ENCODE measurements around the gene ATG13. TPM values are rescaled to one million over a fixed set of nuclear protein-coding genes. Genes with fewer than 3 reads are reported as not detected.

ATG13 gene
- total RNA-seq, 6 experiments from 2014 or later: 34.5 to 60.9 (median 41.1) TPM

DNA sequence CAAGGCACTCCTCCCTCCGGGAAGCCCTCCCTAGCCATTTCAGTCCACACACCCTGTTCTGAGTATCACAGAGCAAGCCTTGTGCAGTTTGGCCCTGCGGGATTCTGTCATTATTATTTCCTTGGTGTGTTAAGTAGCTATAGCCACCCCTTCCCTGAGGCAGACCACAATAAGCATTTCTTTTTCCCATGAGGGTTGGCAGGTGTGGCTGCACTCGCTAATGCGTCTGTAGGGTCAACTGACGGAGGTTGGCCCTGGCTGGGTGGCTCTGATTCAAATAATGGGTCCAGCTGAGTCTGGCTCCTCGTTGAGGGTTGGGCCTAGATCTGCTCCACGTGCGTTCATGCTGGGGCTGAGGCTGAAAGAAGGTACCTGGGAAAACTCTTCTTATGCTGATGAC is 106.7 kb downstream of the ATG13 start:
- ATAC-seq: peak in 3 of 4 donors; percentile 2 to 28 (median 7)
- 56% methylated on average over 4 of the region's 8 CpGs for WGBS (ENCODE audit: insufficient coverage, low coverage, low lambda C conversion rate, missing lambda C conversion rate)
- intact Hi-C loops (cut with DNase I): no loop called here

More for the DNA sequence above, 106.7 kb downstream of the ATG13 start:
- peak in 1 of 3 donors; percentile 55 for DNase-seq
- Histone ChIP-seq H3K9me3 (no peaks in the 10 kb centered on the region), H3K27me3 (no peaks in the 10 kb centered on the region), H3K27ac (no peak overlapping the region), H3K4me3 (peak overlapping the region in 1 of 3 donors; percentile 1), H3K4me1 (peaks cover 0 to 52% (median 13%) of the 10 kb centered on the region in 4 donors), H3K36me3 (peaks cover 0 to 68% (median 39%) of the 10 kb centered on the region in 4 donors)
- TF ChIP-seq, protein P1, sequence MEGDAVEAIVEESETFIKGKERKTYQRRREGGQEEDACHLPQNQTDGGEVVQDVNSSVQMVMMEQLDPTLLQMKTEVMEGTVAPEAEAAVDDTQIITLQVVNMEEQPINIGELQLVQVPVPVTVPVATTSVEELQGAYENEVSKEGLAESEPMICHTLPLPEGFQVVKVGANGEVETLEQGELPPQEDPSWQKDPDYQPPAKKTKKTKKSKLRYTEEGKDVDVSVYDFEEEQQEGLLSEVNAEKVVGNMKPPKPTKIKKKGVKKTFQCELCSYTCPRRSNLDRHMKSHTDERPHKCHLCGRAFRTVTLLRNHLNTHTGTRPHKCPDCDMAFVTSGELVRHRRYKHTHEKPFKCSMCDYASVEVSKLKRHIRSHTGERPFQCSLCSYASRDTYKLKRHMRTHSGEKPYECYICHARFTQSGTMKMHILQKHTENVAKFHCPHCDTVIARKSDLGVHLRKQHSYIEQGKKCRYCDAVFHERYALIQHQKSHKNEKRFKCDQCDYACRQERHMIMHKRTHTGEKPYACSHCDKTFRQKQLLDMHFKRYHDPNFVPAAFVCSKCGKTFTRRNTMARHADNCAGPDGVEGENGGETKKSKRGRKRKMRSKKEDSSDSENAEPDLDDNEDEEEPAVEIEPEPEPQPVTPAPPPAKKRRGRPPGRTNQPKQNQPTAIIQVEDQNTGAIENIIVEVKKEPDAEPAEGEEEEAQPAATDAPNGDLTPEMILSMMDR (IDR thresholded peaks at IDR 0.05): no peak
- no peak for TF ChIP-seq POLR2A (IDR thresholded peaks at IDR 0.05)

Other genes starting within 250 kb of the ATG13 start
- gene MDK, start 235.9 kb upstream of the ATG13 start, total RNA-seq: 1 to 10 TPM in 5 of 6 experiments, under 1 TPM in 1; 0.35 to 6.4 (median 4.2) TPM
- not detected for gene CHRM4, start 225.8 kb upstream of the ATG13 start, total RNA-seq
- 10 to 100 TPM; 11.0 to 15.7 (median 13.6) TPM for gene AMBRA1, start 23.5 kb upstream of the ATG13 start, total RNA-seq
- 1 to 10 TPM; 2.0 to 3.4 (median 2.9) TPM for gene HARBI1, start 326 bp upstream of the ATG13 start, total RNA-seq
- 10 to 100 TPM; 26.5 to 46.2 (median 30.9) TPM for gene ARHGAP1, start 83.1 kb downstream of the ATG13 start, total RNA-seq
- 10 to 100 TPM in 1 of 6 experiments, 1 to 10 TPM in 5; 4.0 to 16.3 (median 6.9) TPM for gene ZNF408, start 83.5 kb downstream of the ATG13 start, total RNA-seq
- gene F2, start 101.7 kb downstream of the ATG13 start, total RNA-seq: 1,000 to 10,000 TPM in 3 of 6 experiments, 100 to 1,000 TPM in 3; 825 to 1,339 (median 1,089) TPM
- gene CKAP5, start 228.7 kb downstream of the ATG13 start, total RNA-seq: 10 to 100 TPM; 12.9 to 30.2 (median 21.2) TPM

Measured in right lobe of liver (tissue), 6 donors.